PC-9 (cell line): ENCODE data around the gene FERMT2. TPM values are rescaled to one million over a fixed set of nuclear protein-coding genes. Genes with fewer than 3 reads are reported as not detected.
A peak's percentile ranks its signal among the peaks of the same experiment; 100 is the strongest.

Experiments used
- BruUV-seq: library from RNA; stranded (reverse); fragments of 400-500 nt; replicated peaks from 2 replicates; lab custom pipeline; 2021; lab: Mats Ljungman, UMichigan
- CTCF ChIA-PET: fragments of 300-600 bp; sonication (Branson Sonifier 250); formaldehyde crosslinking; loops from one replicate; lab custom pipeline; 2022; ENCODE audit warnings: antibody characterized with exemption; lab: Charles Lee
- POLR2A ChIA-PET: fragments of 300-600 bp; sonication (Branson Sonifier 250); formaldehyde crosslinking; loops from one replicate; lab custom pipeline; 2022; ENCODE audit warnings: antibody characterized with exemption; ENCODE audit not compliant: unreplicated experiment; lab: Charles Lee
- DNase-seq, 2 experiments: peaks; one replicate each; pipeline versions ENCODE4 v3.0.0 to v3.0.0-alpha.2; 2015 to 2022; ENCODE audit warnings: mixed read lengths in 1 of 2
- H2AFZ ChIP-seq: fragments of 200-600 bp; sonication (generic); 2 replicates; pipeline ENCODE4 v1.8.1; 2017; ENCODE audit warnings: antibody characterized with exemption
- H3F3A ChIP-seq: fragments of 200-600 bp; sonication (generic); 2 replicates; pipeline ENCODE4 v1.8.1; 2017; ENCODE audit warnings: antibody characterized with exemption, mild to moderate bottlenecking, low read depth; ENCODE audit not compliant: insufficient read depth
- H3K27ac ChIP-seq: fragments of 200-600 bp; sonication (generic); 2 replicates; pipeline ENCODE4 v1.6.1; 2016; ENCODE audit warnings: mixed run types
- H3K27me3 ChIP-seq: fragments of 200-600 bp; sonication (generic); 2 replicates; pipeline ENCODE4 v1.6.1; 2016; ENCODE audit warnings: low read depth, mixed run types; ENCODE audit not compliant: insufficient read depth
- H3K36me3 ChIP-seq: fragments of 200-600 bp; sonication (generic); 2 replicates; pipeline ENCODE4 v1.6.1; 2016; ENCODE audit warnings: low read depth, mixed run types
- H3K4me1 ChIP-seq: fragments of 200-600 bp; sonication (generic); replicated peaks from 2 replicates; pipeline ENCODE4 v1.6.1; 2016; ENCODE audit warnings: mixed run types; ENCODE audit not compliant: insufficient read depth
- H3K4me2 ChIP-seq: fragments of 200-600 bp; sonication (generic); 2 replicates; pipeline ENCODE4 v1.6.1; 2017; ENCODE audit warnings: mixed run types
- H3K4me3 ChIP-seq: fragments of 200-600 bp; sonication (generic); 2 replicates; pipeline ENCODE4 v1.6.1; 2016; ENCODE audit warnings: mixed run types
- H3K79me2 ChIP-seq: fragments of 200-600 bp; sonication (generic); 2 replicates; pipeline ENCODE4 v1.6.1; 2017; ENCODE audit warnings: low read depth, mixed run types
- H3K9me2 ChIP-seq: fragments of 200-600 bp; sonication (generic); 2 replicates; pipeline ENCODE4 v1.8.1; 2017; ENCODE audit warnings: mild to moderate bottlenecking; ENCODE audit not compliant: insufficient read depth
- H3K9me3 ChIP-seq: fragments of 200-600 bp; sonication (generic); 2 replicates; pipeline ENCODE4 v1.8.1; 2016; ENCODE audit warnings: low read depth; ENCODE audit not compliant: insufficient read depth
- H4K20me1 ChIP-seq: fragments of 200-600 bp; sonication (generic); 2 replicates; pipeline ENCODE4 v1.8.1; 2017; ENCODE audit not compliant: insufficient read depth
- CTCF ChIP-seq: fragments of 200-600 bp; sonication (generic); conservative IDR thresholded peaks from 2 replicates; pipeline ENCODE4 v1.6.1; 2017; ENCODE audit warnings: mixed run types, antibody characterized with exemption, mild to moderate bottlenecking, moderate library complexity
- EZH2 ChIP-seq: fragments of 200-600 bp; sonication (generic); IDR thresholded peaks from 2 replicates; pipeline ENCODE4 v1.8.0; 2017; ENCODE audit warnings: antibody characterized with exemption, low read depth
- intact Hi-C: fragments of 100-400 bp; cut with micrococcal nuclease; formaldehyde crosslinking; loops from one replicate; pipeline ENCODE4 v1.10.0; 2022; ENCODE audit not compliant: unreplicated experiment
- total RNA-seq: library from RNA; stranded (reverse); gene quantifications from 2 replicates; pipeline ENCODE4 v1.2.3, GENCODE V29; 2021

FERMT2 gene
- total RNA-seq, 1 experiment from 2014 or later = 9.0 TPM

- no peak for TF ChIP-seq EZH2
- no peak for TF ChIP-seq CTCF
- ChIA-PET CTCF (no interaction called here), POLR2A (interaction anchor here (0.6 to 0.7 kb wide), 2 partner anchors 115 to 1715 kb away, joined by 3 to 7 read pairs; no protein-coding TSS in a partner anchor)
- Histone ChIP-seq H3K4me2 (no peak overlapping the region), H3K27me3 (no peaks in the 10 kb centered on the region), H3K4me3 (no peak overlapping the region), H4K20me1 (no peaks in the 10 kb centered on the region), H3K4me1 (0 out of 2 replicates have a peak, but pooled peaks cover 7% of the 10 kb centered on the region), H3K9me2 (no peaks in the 10 kb centered on the region), H3K27ac (no peak overlapping the region), H3F3A (no peaks in the 10 kb centered on the region), H2AFZ (no peak overlapping the region), H3K9me3 (no peaks in the 10 kb centered on the region), H3K36me3 (no peaks in the 10 kb centered on the region), H3K79me2 (no peaks in the 10 kb centered on the region)
- BruUV-seq = TSS peak; percentile 98
- intact Hi-C loops = no loop called here
- DNase-seq = peak in 1 of 2 experiments; percentile 60
These were observed 115.5 kb downstream of the FERMT2 start for GRCh38 chr14:52835122-52835903.

GRCh38 chr14:52834440-52834842 lies 116.4 kb downstream of the FERMT2 start:
- Histone ChIP-seq H4K20me1 (no peaks in the 10 kb centered on the region), H3K4me2 (no peak overlapping the region), H2AFZ (no peak overlapping the region), H3K4me3 (no peak overlapping the region), H3K9me2 (no peaks in the 10 kb centered on the region), H3K79me2 (no peaks in the 10 kb centered on the region), H3K9me3 (no peaks in the 10 kb centered on the region), H3K4me1 (0 out of 2 replicates have a peak, but pooled peaks cover 7% of the 10 kb centered on the region), H3K36me3 (no peaks in the 10 kb centered on the region), H3K27ac (no peak overlapping the region), H3F3A (no peaks in the 10 kb centered on the region), H3K27me3 (no peaks in the 10 kb centered on the region)
- CTCF ChIA-PET = interaction anchor here (0.6 to 0.7 kb wide), 4 partner anchors 10 to 445 kb away, joined by 3 to 9 read pairs (median 6); no protein-coding TSS in a partner anchor
- no TSS peak for BruUV-seq
- TF ChIP-seq CTCF (no peak), EZH2 (no peak)
- DNase-seq = peak in 1 of 2 experiments; percentile 40
- POLR2A ChIA-PET = interaction anchor here (0.6 to 0.7 kb wide), 3 partner anchors 66 to 1715 kb away, joined by 3 to 20 read pairs (median 9); partner anchors contain the start of gene FERMT2
- intact Hi-C loops = no loop called here

GRCh38 chr14:52833891-52834290 lies 117.0 kb downstream of the FERMT2 start:
- Histone ChIP-seq H3K79me2 (no peaks in the 10 kb centered on the region), H2AFZ (no peak overlapping the region), H4K20me1 (no peaks in the 10 kb centered on the region), H3K4me3 (no peak overlapping the region), H3K27ac (no peak overlapping the region), H3K27me3 (no peaks in the 10 kb centered on the region), H3K9me2 (no peaks in the 10 kb centered on the region), H3K4me1 (0 out of 2 replicates have a peak, but pooled peaks cover 7% of the 10 kb centered on the region), H3K36me3 (no peaks in the 10 kb centered on the region), H3K9me3 (no peaks in the 10 kb centered on the region), H3K4me2 (no peak overlapping the region), H3F3A (no peaks in the 10 kb centered on the region)
- CTCF ChIA-PET = interaction anchor here (0.6 to 0.7 kb wide), 2 partner anchors 58 to 91 kb away, joined by 3 to 9 read pairs; no protein-coding TSS in a partner anchor
- BruUV-seq = no TSS peak
- POLR2A ChIA-PET = interaction anchor here (0.7 kb wide), 1 partner anchor 117 kb away, joined by 20 read pairs; the partner anchor contains the start of gene FERMT2
- DNase-seq = no peak
- TF ChIP-seq CTCF = no peak
- no peak for TF ChIP-seq EZH2
- intact Hi-C loops = no loop called here
